Thyroid gland (tissue), 4 donors: Measurements from ENCODE around the gene WFDC6. TPM values are rescaled to one million over a fixed set of nuclear protein-coding genes. Genes with fewer than 3 reads are reported as not detected.
A peak's percentile ranks its signal among the peaks of the same experiment; 100 is the strongest.
"Not testable (repeated sequence)": the region's sequence is repeated elsewhere in the genome, so short reads cannot be mapped to it uniquely, and the experiment has no call there.

ENCODE experiments used
- DNase-seq, 2 donors: peaks; one replicate each; pipeline ENCODE4 v3.0.0-alpha.2; 2019
- H3K27ac ChIP-seq, 3 donors: fragments of 200-600 bp; sonication (generic); 1 replicate in 2 of 3; 2 replicates in 1 of 3; pipeline ENCODE4 v1.5.1; 2016 to 2019; ENCODE audit warnings: mild to moderate bottlenecking in 1 of 3, moderate library complexity in 1 of 3
- H3K27me3 ChIP-seq: fragments of 200-600 bp; sonication (generic); one replicate; pipeline ENCODE4 v1.5.1; 2019
- H3K36me3 ChIP-seq, 2 donors: fragments of 200-600 bp; sonication (generic); one replicate each; pipeline ENCODE4 v1.5.1; 2016 to 2019
- H3K4me1 ChIP-seq, 2 donors: fragments of 200-600 bp; sonication (generic); one replicate each; pipeline ENCODE4 v1.5.1; 2017 to 2019
- H3K4me3 ChIP-seq, 3 donors: fragments of 200-600 bp; sonication (generic); replicated peaks in 1 of 3; 1 replicate in 2 of 3; 2 replicates in 1 of 3; pipeline ENCODE4 v1.5.1; 2016; ENCODE audit warnings: mild to moderate bottlenecking in 1 of 3
- H3K9me3 ChIP-seq: fragments of 200-600 bp; sonication (generic); one replicate; pipeline ENCODE4 v1.5.1; 2017
- CTCF ChIP-seq, 6 experiments: fragments of 200-600 bp in 3 of 6; fragments of 450-650 bp in 3 of 6; sonication (generic) in 3 of 6; IDR thresholded peaks; one replicate each; pipeline ENCODE4 v1.5.1; 2016 to 2019; ENCODE audit warnings: antibody characterized with exemption in 6 of 6, mild to moderate bottlenecking in 2 of 6, inconsistent platforms in 1 of 6, moderate library complexity in 1 of 6
- POLR2A ChIP-seq, 2 donors: fragments of 450-650 bp; IDR thresholded peaks; one replicate each; pipeline ENCODE4 v1.6.1; 2017; ENCODE audit warnings: antibody characterized with exemption in 2 of 2, mild to moderate bottlenecking in 2 of 2, moderate library complexity in 1 of 2
- WGBS, 2 donors: methylation state at CpG; one replicate each; pipeline ENCODE4 v1.1.5; 2017; 5-methylcytosine and 5-hydroxymethylcytosine counted together
- intact Hi-C: fragments of 100-400 bp; cut with DNase I; formaldehyde crosslinking; loops from one replicate; pipeline ENCODE4 v1.15.1; 2023
- total RNA-seq, 4 donors: library from RNA; depleted of rRNA; stranded (reverse); fragments of >200 nt; gene quantifications; one replicate each; pipeline ENCODE4 v1.2.3, GENCODE V29; 2016

Gene WFDC6
- total RNA-seq, 4 donors from 2014 or later = not detected

GRCh38 chr20:45579184-45579583 is 39.9 kb upstream of the WFDC6 start, which contains the start of gene WFDC8:
Gene WFDC8, minus strand, starts transcription at chr20:45579284. Its CDS starts 37 bp downstream, at chr20:45579247.
- Histone ChIP-seq H3K27ac (no peak within 1 kb of the TSS), H3K27me3 (no peaks in the 10 kb centered on the region), H3K4me1 (peaks cover 13 to 21% of the 10 kb centered on the region in 2 donors), H3K9me3 (no peaks in the 10 kb centered on the region), H3K4me3 (no peak within 1 kb of the TSS), H3K36me3 (no peaks in the 10 kb centered on the region)
- intact Hi-C loops = no loop called here
- 56% methylated on average over 4 of the region's 4 CpGs for WGBS, 2 donors
- TF ChIP-seq CTCF (IDR thresholded peaks at IDR 0.05) (no peak), POLR2A (IDR thresholded peaks at IDR 0.05) (no peak)
- DNase-seq = peak; percentile 18 to 41

GRCh38 chr20:45578231-45578630 is 38.9 kb upstream of the WFDC6 start:
- Histone ChIP-seq H3K36me3 (no peaks in the 10 kb centered on the region), H3K4me3 (no peak overlapping the region), H3K27ac (no peak overlapping the region), H3K27me3 (no peaks in the 10 kb centered on the region), H3K4me1 (peaks cover 13 to 21% of the 10 kb centered on the region in 2 donors), H3K9me3 (no peaks in the 10 kb centered on the region)
- intact Hi-C loops = no loop called here
- WGBS, 2 donors = 84 to 89% methylated on average over 1 of the region's 1 CpG
- DNase-seq = no peak
- TF ChIP-seq CTCF (IDR thresholded peaks at IDR 0.05) (no peak), POLR2A (IDR thresholded peaks at IDR 0.05) (no peak)

GRCh38 chr20:45576995-45577394 is 37.7 kb upstream of the WFDC6 start:
- intact Hi-C loops = no loop called here
- WGBS, 2 donors = 8 to 13% methylated on average over 2 of the region's 2 CpGs

GRCh38 chr20:45575931-45576330 is 36.6 kb upstream of the WFDC6 start:
- no peak for DNase-seq
- H3K4me3 ChIP-seq = no peak overlapping the region
- no peak overlapping the region for H3K27ac ChIP-seq
- H3K27me3 ChIP-seq = no peaks in the 10 kb centered on the region
- no peaks in the 10 kb centered on the region for H3K36me3 ChIP-seq
- peaks cover 13 to 21% of the 10 kb centered on the region in 2 donors for H3K4me1 ChIP-seq
- TF ChIP-seq CTCF (IDR thresholded peaks at IDR 0.05) (no peak), POLR2A (IDR thresholded peaks at IDR 0.05) (no peak)
- H3K9me3 ChIP-seq = no peaks in the 10 kb centered on the region
- intact Hi-C loops = no loop called here
- WGBS, 2 donors = 93 to 97% methylated on average over 3 of the region's 3 CpGs

More at GRCh38 chr20:45576995-45577394, 37.7 kb upstream of the WFDC6 start:
- Histone ChIP-seq H3K27ac (peak overlapping the region; percentile 64 to 71 (median 64)), H3K36me3 (no peaks in the 10 kb centered on the region), H3K4me1 (peaks cover 13 to 21% of the 10 kb centered on the region in 2 donors), H3K9me3 (no peaks in the 10 kb centered on the region), H3K27me3 (no peaks in the 10 kb centered on the region), H3K4me3 (no peak overlapping the region)
- TF ChIP-seq POLR2A (IDR thresholded peaks at IDR 0.05) (no peak), CTCF (IDR thresholded peaks at IDR 0.05) (peak in 1 of 6 experiments; percentile 23)
- peak; percentile 22 to 23 for DNase-seq

- H3K4me3 ChIP-seq, H3K9me3 ChIP-seq, H3K4me1 ChIP-seq, H3K27me3 ChIP-seq, DNase-seq, H3K27ac ChIP-seq, intact Hi-C loops, H3K36me3 ChIP-seq: not testable (repeated sequence)
- WGBS, 2 donors = 79 to 84% methylated on average over 1 of the region's 1 CpG
Measured at GRCh38 chr20:45569650-45570049, 30.4 kb upstream of the WFDC6 start.
